SK-N-SH treated with all-trans-retinoic acid at 6 μM for 48 hours (cell line): ENCODE results near the gene PEG3.

Experiments used
- ATAC-seq: fragments of 200-7000 bp; cut with Tn5 transposase; 3 replicates; pipeline ENCODE4 v1.9.1; 2020; ENCODE audit warnings: mild to moderate bottlenecking, moderate library complexity
- ARNTL ChIP-seq: fragments of 450-650 bp; formaldehyde crosslinking; IDR thresholded peaks from 2 replicates; pipeline ENCODE4 v1.5.0; 2020; ENCODE audit warnings: low read depth, mild to moderate bottlenecking, moderate library complexity, borderline replicate concordance
- BACH2 ChIP-seq: fragments of 250-450 bp; sonication (Bioruptor Pico); IDR thresholded peaks from 2 replicates; pipeline ENCODE4 v1.9.0; 2021; ENCODE audit warnings: mild to moderate bottlenecking, borderline replicate concordance
- CREB5 ChIP-seq: fragments of 250-450 bp; sonication (Bioruptor Pico); IDR thresholded peaks from 2 replicates; pipeline ENCODE4 v1.5.1; 2020; ENCODE audit warnings: low read depth, mild to moderate bottlenecking, moderate library complexity
- CSDC2 ChIP-seq: fragments of 250-450 bp; sonication (Bioruptor Pico); IDR thresholded peaks from 2 replicates; pipeline ENCODE4 v1.5.0; 2020; ENCODE audit warnings: mild to moderate bottlenecking, moderate library complexity
- CSRNP3 ChIP-seq: fragments of 250-450 bp; sonication (Bioruptor Pico); IDR thresholded peaks from 2 replicates; pipeline ENCODE4 v1.5.1; 2021; ENCODE audit warnings: mild to moderate bottlenecking, moderate library complexity
- ESRRG ChIP-seq: fragments of 250-450 bp; sonication (Bioruptor Pico); IDR thresholded peaks from 2 replicates; pipeline ENCODE4 v1.6.1; 2021; ENCODE audit warnings: mild to moderate bottlenecking
- GLIS3 ChIP-seq: fragments of 250-450 bp; sonication (Bioruptor Pico); IDR thresholded peaks from 2 replicates; pipeline ENCODE4 v1.5.0; 2020; ENCODE audit warnings: mild to moderate bottlenecking, moderate library complexity
- ISL1 ChIP-seq: fragments of 250-450 bp; sonication (Bioruptor Pico); IDR thresholded peaks from 2 replicates; pipeline ENCODE4 v2.1.2; 2022; ENCODE audit warnings: mild to moderate bottlenecking, moderate library complexity
- OSR1 ChIP-seq: fragments of 250-450 bp; sonication (Bioruptor Pico); IDR thresholded peaks from 2 replicates; pipeline ENCODE4 v1.8.0; 2022; ENCODE audit warnings: moderate library complexity, mild to moderate bottlenecking, inconsistent platforms
- PATZ1 ChIP-seq: fragments of 250-450 bp; sonication (Bioruptor Pico); IDR thresholded peaks from 2 replicates; pipeline ENCODE4 v1.8.0; 2020; ENCODE audit warnings: mild to moderate bottlenecking, moderate library complexity, borderline replicate concordance
- PPARA ChIP-seq: fragments of 250-450 bp; sonication (Bioruptor Pico); IDR thresholded peaks from 2 replicates; pipeline ENCODE4 v1.5.0; 2020; ENCODE audit warnings: mild to moderate bottlenecking, borderline replicate concordance
- RARB ChIP-seq: fragments of 250-450 bp; sonication (Bioruptor Pico); IDR thresholded peaks from 2 replicates; pipeline ENCODE4 v1.8.0; 2021; ENCODE audit warnings: mild to moderate bottlenecking, moderate library complexity
- TOX ChIP-seq: fragments of 250-450 bp; sonication (Bioruptor Pico); IDR thresholded peaks from 2 replicates; pipeline ENCODE4 v1.8.0; 2021; ENCODE audit warnings: mild to moderate bottlenecking, moderate library complexity, borderline replicate concordance
- TSHZ2 ChIP-seq: fragments of 250-450 bp; sonication (Bioruptor Pico); IDR thresholded peaks from 2 replicates; pipeline ENCODE4 v1.5.0; 2020; ENCODE audit warnings: mild to moderate bottlenecking, moderate library complexity
- ZFP3 ChIP-seq: fragments of 250-450 bp; sonication (Bioruptor Pico); IDR thresholded peaks from 2 replicates; pipeline ENCODE4 v1.5.0; 2020; ENCODE audit warnings: mild to moderate bottlenecking, moderate library complexity
- ZFP30 ChIP-seq: fragments of 450-650 bp; formaldehyde crosslinking; IDR thresholded peaks from 2 replicates; pipeline ENCODE4 v1.5.0; 2022; ENCODE audit warnings: mild to moderate bottlenecking, moderate library complexity
- ZNF565 ChIP-seq: fragments of 450-650 bp; formaldehyde crosslinking; conservative IDR thresholded peaks from 2 replicates; pipeline ENCODE4 v1.5.0; 2020; ENCODE audit warnings: low read depth, mild to moderate bottlenecking, moderate library complexity
- ZNF70 ChIP-seq: fragments of 450-650 bp; formaldehyde crosslinking; IDR thresholded peaks from 2 replicates; pipeline ENCODE4 v1.5.0; 2020; ENCODE audit warnings: mild to moderate bottlenecking, moderate library complexity
- ZNF8 ChIP-seq: fragments of 450-650 bp; formaldehyde crosslinking; IDR thresholded peaks from 2 replicates; pipeline ENCODE4 v1.5.0; 2020; ENCODE audit warnings: mild to moderate bottlenecking, moderate library complexity

The PEG3 gene

GRCh38 chr19:56840451-56841192 is at the start of gene PEG3, which contains the start of gene ZIM2:
TSS of gene PEG3 (minus strand) at chr19:56840726. CDS start at chr19:56824655, 16,071 bp downstream.
TSS of gene ZIM2 (minus strand) at chr19:56840726. CDS start at chr19:56824277, 16,449 bp downstream.
- ATAC-seq, result no peak
- no peak for TF ChIP-seq PATZ1
- TF ChIP-seq OSR1 (CRISPR knock-in tag), result no peak
- no peak for TF ChIP-seq PPARA (CRISPR knock-in tag)
- no peak for TF ChIP-seq ZNF70
- no peak for TF ChIP-seq CSDC2 (CRISPR knock-in tag)
- no peak for TF ChIP-seq ZFP30 (CRISPR knock-in tag)
- TF ChIP-seq ARNTL, result no peak
- no peak for TF ChIP-seq ESRRG (CRISPR knock-in tag)
- TF ChIP-seq ISL1, result no peak
- no peak for TF ChIP-seq TSHZ2 (CRISPR knock-in tag)
- TF ChIP-seq BACH2, result no peak
- TF ChIP-seq TOX (CRISPR knock-in tag), result no peak
- TF ChIP-seq ZNF565 (CRISPR knock-in tag), result no peak
- no peak for TF ChIP-seq CREB5 (CRISPR knock-in tag)
- no peak for TF ChIP-seq RARB
- TF ChIP-seq, all 23 proteins: peak for 0

GRCh38 chr19:56885173-56885985 is 44.9 kb upstream of the PEG3 start:
- no peak for ATAC-seq
- TF ChIP-seq GLIS3 (CRISPR knock-in tag), result no peak
- TF ChIP-seq CSRNP3 (CRISPR knock-in tag), result no peak
- TF ChIP-seq ZFP3 (CRISPR knock-in tag), result no peak
- TF ChIP-seq ZNF8 (CRISPR knock-in tag), result no peak
- TF ChIP-seq CSDC2 (CRISPR knock-in tag), result no peak
- no peak for TF ChIP-seq CREB5 (CRISPR knock-in tag)

DNA sequence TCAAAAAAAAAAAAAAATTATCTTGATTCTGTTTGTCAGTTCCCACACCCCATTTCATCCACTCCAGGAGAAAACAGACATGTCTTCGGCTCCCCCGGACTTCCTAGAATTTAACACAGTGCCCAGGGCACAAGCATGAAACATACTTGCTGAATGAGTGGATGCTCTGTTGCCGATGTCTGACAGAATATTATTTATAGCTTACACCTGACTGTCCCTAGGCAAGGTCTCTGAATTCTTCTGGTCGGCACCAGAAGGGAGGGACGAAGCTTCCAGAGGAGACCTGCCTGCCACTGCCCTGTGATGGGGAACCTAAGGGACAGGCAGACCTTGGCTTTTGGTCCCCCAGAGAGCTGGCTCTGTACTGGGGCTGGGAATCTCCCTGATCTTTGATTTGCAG is 43.9 kb upstream of the PEG3 start:
- ATAC-seq, result no peak
- no peak for TF ChIP-seq ARNTL
